DMS53 (cell line): ENCODE results near the gene EPDR1.

Experiments used
- DNase-seq: peaks from one replicate; lab custom pipeline; 2025; lab: John Stamatoyannopoulos, UW

EPDR1 gene

GRCh38 chr7:37920305-37920848, at the start of gene EPDR1:
Gene EPDR1, plus strand, starts transcription at chr7:37920640. Its CDS starts 300 bp downstream, at chr7:37920940.
- DNase-seq: peak; percentile 90

- DNase-seq: no peak
These were observed 38.4 kb upstream of the EPDR1 start for GRCh38 chr7:37882086-37882485.

DNA sequence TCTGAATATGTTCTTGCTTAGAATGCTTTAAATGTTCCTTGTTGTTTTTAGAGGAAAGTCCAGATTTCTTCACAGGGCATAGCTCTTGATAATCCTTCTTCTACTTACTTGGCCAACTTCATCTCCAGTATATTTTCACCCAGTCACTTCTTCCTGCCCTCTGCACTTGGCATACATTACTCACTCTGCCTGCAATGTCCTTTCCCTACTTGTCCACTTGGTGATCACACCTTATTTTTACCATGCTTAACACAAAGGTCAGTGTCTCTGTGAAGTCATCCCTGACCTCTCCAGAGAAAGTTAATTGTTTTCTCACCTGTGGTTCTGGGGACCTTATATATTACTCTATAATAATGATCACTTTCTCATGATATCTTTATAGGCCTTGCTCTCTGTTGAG, 27.1 kb upstream of the EPDR1 start:
- DNase-seq: no peak

GRCh38 chr7:37894671-37895070, 25.8 kb upstream of the EPDR1 start:
- DNase-seq: no peak

DNA sequence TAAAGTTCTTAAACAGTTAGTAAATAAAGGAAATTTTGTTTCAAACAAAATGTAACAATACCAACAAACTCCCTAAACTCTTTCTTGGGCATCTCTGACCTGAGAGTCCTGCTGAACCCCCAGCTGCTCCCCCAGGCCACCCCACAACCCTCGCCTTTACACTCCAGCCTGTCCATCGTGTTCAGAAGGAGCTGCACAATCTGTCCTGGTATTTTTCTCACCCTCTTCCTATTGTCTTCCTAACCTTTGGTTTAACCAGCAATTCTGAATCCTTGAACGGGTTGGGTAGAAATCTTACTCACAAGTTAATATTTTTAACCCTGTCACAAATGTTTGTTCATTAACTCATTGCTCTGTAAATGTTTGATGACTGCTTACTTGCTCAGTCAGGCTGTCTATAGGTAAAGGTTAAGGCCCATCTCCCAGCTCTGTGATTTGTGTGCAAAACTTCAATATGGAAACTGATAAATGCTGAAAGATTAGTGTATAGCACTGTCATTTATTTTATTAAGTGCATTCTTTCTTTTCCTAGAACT, 20.7 kb upstream of the EPDR1 start:
- no peak for DNase-seq

DNA sequence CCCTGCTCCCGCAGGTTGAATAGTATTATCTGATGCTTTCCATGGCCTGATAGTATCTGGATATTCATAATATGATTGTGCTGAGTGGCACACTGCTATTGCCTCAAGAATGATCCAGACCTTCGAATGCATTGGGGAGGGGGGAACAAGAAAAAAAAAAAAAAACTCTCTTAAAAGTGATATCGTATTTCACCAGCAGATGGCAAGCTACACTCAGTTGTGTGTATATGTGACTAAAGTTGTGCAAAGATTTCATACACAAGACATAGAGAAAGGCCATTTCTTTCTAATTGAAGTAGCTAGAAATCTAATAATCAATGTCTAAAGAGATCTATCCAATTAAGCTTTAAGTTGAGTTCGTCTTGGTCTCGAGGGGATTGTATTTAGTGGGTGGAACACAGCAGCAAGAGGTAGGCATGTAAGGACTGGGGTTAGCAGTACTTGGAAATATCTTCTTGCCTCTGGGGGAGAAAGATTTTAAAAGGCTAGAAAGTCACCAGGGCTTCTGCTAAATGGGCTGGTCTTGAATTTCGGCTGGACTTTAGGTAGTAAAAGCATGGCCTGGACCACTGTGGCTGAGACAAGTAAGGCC, 19.1 kb upstream of the EPDR1 start:
- peak; percentile 66 for DNase-seq

DNA sequence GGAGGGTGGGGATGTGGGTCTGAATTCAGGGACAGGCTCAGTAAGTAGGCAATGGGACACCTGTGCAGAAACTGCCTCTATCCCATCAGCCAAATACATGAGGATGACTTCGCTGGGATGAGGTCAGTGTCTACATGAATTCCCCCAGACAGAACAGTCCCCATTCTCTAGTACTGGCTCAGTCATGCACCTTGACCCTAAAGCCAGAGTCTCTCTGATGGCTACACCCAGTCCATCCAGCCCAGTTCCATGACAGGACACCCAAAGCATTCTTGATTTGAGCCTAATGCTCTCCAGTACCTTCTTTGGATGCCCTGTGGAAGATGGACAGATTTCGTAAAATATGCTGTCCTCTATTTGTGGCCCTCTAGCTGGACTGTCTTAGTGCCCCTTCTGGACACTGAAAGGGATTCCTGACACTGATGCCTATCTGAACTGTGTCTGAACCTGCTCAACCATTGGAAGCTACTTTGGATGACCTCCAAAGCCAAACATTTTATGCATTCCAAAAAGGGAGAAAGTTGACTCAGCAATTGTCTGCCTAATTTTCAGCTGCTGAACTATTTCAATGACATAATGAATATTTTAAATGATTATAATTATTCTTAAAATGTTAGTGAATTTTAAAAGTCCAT, 18.4 kb upstream of the EPDR1 start:
- no peak for DNase-seq

- no peak for DNase-seq
These were observed 12.1 kb upstream of the EPDR1 start for GRCh38 chr7:37908221-37908788.

GRCh38 chr7:37912756-37913155, 7.7 kb upstream of the EPDR1 start:
- no peak for DNase-seq

DNA sequence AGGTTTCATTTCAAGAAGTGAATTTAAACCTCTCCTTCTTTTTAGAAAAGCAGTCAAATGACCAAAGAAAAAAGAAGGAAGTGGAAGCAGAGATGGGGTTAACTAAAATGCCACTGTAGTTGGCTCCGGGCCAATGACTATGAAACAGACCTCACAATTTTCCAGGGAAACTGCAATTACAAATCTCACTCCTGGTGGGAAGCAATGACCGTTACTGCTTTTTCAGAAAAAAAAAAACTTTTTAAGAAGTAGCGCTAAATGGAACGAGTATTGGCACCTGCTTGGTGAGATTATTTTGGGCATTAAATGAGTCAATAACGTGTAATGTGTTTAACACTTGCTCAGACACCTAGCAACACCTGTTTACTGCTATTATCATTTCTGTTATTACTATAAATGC, 5.0 kb upstream of the EPDR1 start:
- DNase-seq: peak; percentile 17

GRCh38 chr7:37916017-37916672, 4.3 kb upstream of the EPDR1 start:
- DNase-seq: peak; percentile 76

DNA sequence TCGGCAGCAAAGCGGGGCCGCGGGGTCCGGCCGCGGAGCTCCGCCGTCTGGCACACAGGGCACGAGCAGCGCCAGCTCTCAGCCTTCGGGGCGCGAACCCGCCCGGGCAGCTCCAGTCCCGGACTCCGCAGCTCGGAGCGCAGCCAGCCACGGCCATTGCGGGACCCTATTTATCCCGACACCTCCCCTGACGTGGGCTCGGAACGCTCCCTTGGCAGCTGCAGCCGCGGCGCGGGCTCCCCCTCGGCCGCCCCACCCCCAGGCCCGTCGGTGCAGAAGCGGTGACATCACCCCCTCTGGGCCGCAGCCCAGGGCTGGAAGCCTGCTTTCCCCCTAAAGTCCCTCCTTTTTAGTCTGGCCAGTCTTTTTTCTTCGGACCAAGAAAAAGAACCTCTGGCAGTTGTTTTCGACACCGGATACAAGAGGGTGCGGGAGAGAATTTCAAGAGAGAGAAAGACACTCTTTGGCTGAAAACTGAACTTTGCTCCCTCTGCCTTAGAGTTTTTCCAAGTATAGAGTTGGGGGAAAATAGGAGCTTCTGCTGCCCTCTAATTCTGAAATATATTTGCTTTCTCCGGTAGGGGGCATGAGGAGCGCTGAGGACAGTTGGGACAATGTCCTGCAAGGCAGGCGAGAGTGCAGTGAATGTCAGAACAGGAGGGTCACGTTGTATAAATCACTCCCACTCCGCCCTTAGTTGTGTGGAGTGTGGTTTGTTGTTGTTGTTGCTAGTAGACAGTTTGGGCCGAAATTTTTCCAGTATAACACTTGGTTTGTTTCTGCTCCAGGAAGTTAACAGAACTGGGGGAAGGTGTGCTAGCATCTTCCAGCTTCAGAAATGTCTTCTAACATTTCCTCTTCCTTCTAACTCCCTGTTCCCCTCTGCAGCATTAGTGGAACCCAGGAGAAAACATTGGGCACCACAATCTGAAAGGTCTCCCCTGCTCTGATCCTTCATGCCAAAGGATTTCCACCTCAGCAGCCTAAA, 3.5 kb upstream of the EPDR1 start, which contains the start of gene SFRP4:
Gene SFRP4 (minus strand): TSS at position 145 of the 988 bp plus-strand sequence. CDS start 280 bp downstream, outside the sequence.
- DNase-seq: peak; percentile 86

DNA sequence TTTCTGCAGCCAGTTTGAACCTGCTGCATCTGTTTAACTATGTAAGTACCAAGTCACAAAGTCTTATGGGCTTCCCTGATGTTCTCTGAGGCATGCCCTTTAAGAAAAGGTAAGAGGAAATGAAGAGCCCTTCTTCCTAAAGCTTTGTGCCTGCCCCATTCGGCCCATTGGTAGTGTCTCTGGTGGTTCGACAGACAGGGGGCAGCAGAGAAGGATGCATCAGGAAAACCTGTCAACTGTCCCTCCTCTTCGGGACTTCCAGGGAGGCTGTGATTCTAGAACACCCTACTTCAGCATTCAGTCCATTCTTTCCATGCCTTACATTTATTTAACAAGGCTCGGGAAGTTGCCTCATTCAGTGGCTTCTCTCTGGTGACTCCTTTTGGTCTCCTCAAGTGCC, 1.9 kb upstream of the EPDR1 start:
- DNase-seq: no peak

DNA sequence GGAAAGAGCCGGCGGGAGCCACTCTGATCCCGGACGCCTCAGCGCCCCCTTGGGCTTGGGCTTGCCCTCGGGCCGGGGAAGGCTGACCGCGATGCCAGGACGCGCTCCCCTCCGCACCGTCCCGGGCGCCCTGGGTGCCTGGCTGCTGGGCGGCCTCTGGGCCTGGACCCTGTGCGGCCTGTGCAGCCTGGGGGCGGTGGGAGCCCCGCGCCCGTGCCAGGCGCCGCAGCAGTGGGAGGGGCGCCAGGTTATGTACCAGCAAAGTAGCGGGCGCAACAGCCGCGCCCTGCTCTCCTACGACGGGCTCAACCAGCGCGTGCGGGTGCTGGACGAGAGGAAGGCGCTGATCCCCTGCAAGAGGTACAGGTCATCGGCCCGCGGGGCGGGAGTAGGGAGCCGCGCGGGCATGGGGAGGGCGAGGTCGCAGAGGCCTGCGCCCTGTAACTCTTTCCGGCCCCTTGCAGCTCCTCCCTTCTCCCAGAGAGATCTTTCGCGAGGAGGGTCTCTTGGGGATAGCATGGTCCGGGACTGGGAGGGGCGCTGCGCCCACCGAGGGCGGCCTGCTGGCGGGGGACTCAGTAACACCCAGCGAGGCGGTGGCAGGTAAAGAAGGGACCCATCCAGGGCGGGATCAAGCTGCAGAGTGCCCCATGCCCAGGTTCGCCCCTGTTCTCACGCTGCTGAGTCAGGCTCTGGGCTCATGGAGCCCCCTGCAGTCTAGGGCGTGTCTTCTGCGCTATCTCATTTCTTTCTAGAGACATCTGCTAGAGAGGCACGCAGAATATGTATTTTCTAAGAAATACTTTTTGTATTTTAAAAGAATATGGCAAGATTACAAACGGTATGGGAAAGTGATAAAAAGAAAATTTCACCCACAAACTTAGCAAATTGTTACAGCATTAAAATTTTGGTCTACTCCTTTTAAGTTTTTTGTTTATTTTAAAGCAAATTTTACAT, 687 bp downstream of the EPDR1 start:
- peak; percentile 84 for DNase-seq

- DNase-seq: no peak
These were observed 1.4 kb downstream of the EPDR1 start for GRCh38 chr7:37921876-37922275.

DNA sequence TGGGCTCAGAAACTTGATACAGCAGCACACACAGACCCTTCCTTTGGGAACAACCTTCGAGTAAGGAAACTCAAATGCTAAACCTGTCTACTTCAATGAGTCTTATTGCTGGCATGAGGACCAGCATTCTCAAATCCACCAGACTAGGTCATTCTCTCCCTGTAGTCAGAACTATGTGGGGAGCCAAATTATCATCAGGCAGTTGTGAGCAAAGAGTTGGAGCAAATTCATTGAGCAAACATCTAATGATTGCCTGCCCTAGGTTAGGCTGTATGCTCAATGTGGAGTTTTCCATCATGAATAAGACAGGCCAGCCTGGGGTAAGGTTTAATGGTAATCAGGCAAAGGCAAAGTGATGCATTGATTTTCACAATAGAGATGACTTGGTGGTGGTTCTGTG, 3.6 kb downstream of the EPDR1 start:
- DNase-seq: no peak

DNA sequence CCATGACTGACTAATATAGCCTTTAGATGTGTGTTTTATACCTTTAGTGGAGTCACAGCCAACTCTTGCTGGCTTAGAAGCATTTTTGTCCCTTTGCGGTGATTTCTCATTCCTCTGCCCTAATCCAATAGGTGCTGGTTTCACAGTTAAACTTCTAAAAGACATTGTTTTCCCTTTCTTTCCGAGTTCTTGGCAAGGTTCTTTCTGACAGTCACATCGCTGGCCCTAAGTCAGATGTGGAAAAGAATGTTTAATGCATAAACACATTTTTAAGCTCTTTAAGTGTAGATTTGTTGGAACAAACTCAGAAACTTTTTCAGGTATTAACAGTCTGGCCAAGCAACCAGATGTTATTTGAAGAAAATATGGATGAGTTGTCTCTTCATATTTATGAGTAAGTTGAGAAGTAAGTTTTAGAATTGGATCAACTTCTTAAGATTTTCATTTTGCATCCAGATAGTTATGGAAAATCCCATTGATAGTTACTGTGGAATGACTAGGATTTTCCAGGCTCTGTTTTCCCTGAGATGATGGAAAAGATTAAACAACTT, 4.1 kb downstream of the EPDR1 start:
- no peak for DNase-seq

GRCh38 chr7:37925620-37926019, 5.2 kb downstream of the EPDR1 start:
- DNase-seq: no peak

DNA sequence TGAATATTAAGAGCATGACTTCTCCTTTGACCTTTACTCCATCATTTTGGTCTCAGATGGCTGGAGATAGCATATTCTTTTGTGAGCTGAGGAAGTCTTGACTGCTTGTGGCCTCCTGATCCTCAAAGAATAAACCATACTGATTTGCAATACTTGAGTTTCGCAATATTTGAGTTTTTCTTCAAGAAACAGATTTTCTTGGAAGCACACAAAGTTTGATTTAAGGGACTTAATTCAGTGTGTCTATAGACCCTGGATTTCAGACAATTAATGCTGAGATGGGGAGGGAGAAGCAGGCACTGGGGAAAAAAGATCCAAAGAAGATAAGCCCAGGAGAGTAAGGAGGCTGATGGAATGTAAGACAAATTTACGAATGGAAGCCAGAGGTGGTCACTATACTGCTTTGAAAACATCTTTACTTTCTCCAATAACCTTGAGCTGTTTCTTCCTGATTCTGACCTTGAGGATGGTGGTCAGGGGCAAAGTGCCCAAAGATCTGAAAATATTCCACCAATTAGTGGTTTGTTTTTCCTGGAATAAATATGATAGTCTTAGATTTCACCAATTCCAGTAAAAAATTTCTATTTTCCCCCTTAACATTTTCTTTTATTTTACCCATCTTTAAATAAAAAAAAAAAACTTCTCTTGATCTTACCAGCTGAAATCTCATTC, 7.5 kb downstream of the EPDR1 start:
- no peak for DNase-seq
